ENCODE measurements around the gene GUCY2D. TPM values are rescaled to one million over a fixed set of nuclear protein-coding genes. Genes with fewer than 3 reads are reported as not detected.

The GUCY2D gene
- total RNA-seq, 2 experiments from 2014 or later: not detected

- no peak overlapping the region for H3K4me2 ChIP-seq (ENCODE audit: low read length)
- no peaks in the 10 kb centered on the region for H3K36me3 ChIP-seq (ENCODE audit: insufficient read depth, low read length)
- no peak for DNase-seq (ENCODE audit: low spot score)
- no peaks in the 10 kb centered on the region for H3K9me3 ChIP-seq (ENCODE audit: low read length)
- CTCF ChIA-PET (ENCODE audit: unreplicated experiment): no interaction called here
- no peak overlapping the region for H3K4me3 ChIP-seq (ENCODE audit: low read depth, low read length, poor library complexity, severe bottlenecking)
- intact Hi-C loops (cut with micrococcal nuclease; ENCODE audit: unreplicated experiment): no loop called here
- no TSS peak for BruUV-seq (replicated peaks)
- POLR2A ChIA-PET: interaction anchor here (1.1 kb wide), 1 partner anchor 48 kb away, joined by 3 read pairs; no protein-coding TSS in a partner anchor
- no peak overlapping the region for H2AFZ ChIP-seq (ENCODE audit: low read length)
- TF ChIP-seq, protein P1, sequence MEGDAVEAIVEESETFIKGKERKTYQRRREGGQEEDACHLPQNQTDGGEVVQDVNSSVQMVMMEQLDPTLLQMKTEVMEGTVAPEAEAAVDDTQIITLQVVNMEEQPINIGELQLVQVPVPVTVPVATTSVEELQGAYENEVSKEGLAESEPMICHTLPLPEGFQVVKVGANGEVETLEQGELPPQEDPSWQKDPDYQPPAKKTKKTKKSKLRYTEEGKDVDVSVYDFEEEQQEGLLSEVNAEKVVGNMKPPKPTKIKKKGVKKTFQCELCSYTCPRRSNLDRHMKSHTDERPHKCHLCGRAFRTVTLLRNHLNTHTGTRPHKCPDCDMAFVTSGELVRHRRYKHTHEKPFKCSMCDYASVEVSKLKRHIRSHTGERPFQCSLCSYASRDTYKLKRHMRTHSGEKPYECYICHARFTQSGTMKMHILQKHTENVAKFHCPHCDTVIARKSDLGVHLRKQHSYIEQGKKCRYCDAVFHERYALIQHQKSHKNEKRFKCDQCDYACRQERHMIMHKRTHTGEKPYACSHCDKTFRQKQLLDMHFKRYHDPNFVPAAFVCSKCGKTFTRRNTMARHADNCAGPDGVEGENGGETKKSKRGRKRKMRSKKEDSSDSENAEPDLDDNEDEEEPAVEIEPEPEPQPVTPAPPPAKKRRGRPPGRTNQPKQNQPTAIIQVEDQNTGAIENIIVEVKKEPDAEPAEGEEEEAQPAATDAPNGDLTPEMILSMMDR (conservative IDR thresholded peaks at IDR 0.05; ENCODE audit: low read length): no peak
- TF ChIP-seq EZH2phosphoT487 (IDR thresholded peaks at IDR 0.05; ENCODE audit: borderline replicate concordance, low read depth, low read length): no peak
- H4K20me1 ChIP-seq (ENCODE audit: insufficient read depth, low read length): no peaks in the 10 kb centered on the region
- no peak overlapping the region for H3K27ac ChIP-seq (ENCODE audit: low read depth, low read length, poor library complexity, severe bottlenecking)
- H3K79me2 ChIP-seq (ENCODE audit: insufficient read depth, low read depth, low read length): no peaks in the 10 kb centered on the region
- no peaks in the 10 kb centered on the region for H3K9me2 ChIP-seq (ENCODE audit: insufficient read depth, low read length)
- peaks cover 3% of the 10 kb centered on the region for H3K4me1 ChIP-seq (ENCODE audit: insufficient read depth, low read length, poor library complexity, severe bottlenecking)
Observed at GRCh38 chr17:8068736-8069586, 66.5 kb downstream of the GUCY2D start.

- H3K4me1 ChIP-seq (ENCODE audit: insufficient read depth, low read length, poor library complexity, severe bottlenecking): peaks cover 4% of the 10 kb centered on the region
- no peaks in the 10 kb centered on the region for H3K79me2 ChIP-seq (ENCODE audit: insufficient read depth, low read depth, low read length)
- POLR2A ChIA-PET: interaction anchor here (1.1 kb wide), 1 partner anchor 47 kb away, joined by 3 read pairs; no protein-coding TSS in a partner anchor
- H2AFZ ChIP-seq (ENCODE audit: low read length): no peak overlapping the region
- DNase-seq (ENCODE audit: low spot score): no peak
- no peak for TF ChIP-seq EZH2phosphoT487 (IDR thresholded peaks at IDR 0.05; ENCODE audit: borderline replicate concordance, low read depth, low read length)
- TF ChIP-seq, protein P1 (conservative IDR thresholded peaks at IDR 0.05; ENCODE audit: low read length): no peak
- intact Hi-C loops (cut with micrococcal nuclease; ENCODE audit: unreplicated experiment): no loop called here
- no peaks in the 10 kb centered on the region for H4K20me1 ChIP-seq (ENCODE audit: insufficient read depth, low read length)
- CTCF ChIA-PET (ENCODE audit: unreplicated experiment): no interaction called here
- BruUV-seq (replicated peaks): no TSS peak
- H3K36me3 ChIP-seq (ENCODE audit: insufficient read depth, low read length): no peaks in the 10 kb centered on the region
- H3K9me3 ChIP-seq (ENCODE audit: low read length): no peaks in the 10 kb centered on the region
- H3K9me2 ChIP-seq (ENCODE audit: insufficient read depth, low read length): no peaks in the 10 kb centered on the region
- no peak overlapping the region for H3K4me2 ChIP-seq (ENCODE audit: low read length)
- no peak overlapping the region for H3K27ac ChIP-seq (ENCODE audit: low read depth, low read length, poor library complexity, severe bottlenecking)
- no peak overlapping the region for H3K4me3 ChIP-seq (ENCODE audit: low read depth, low read length, poor library complexity, severe bottlenecking)
Observed at GRCh38 chr17:8069587-8069860, 67.1 kb downstream of the GUCY2D start.

Other genes starting within 250 kb of the GUCY2D start
- gene KDM6B, start 168.4 kb upstream of the GUCY2D start, total RNA-seq (2014; rRNA removed; shearing (Covaris generic)): 4.4 and 10.0 TPM in 2 replicates
- gene KDM6B, start 168.4 kb upstream of the GUCY2D start, total RNA-seq (2022): 46.4 and 62.9 TPM in 2 replicates
- 0.41 TPM in 1 of 2 replicates, not detected in the other for gene TMEM88, start 147.5 kb upstream of the GUCY2D start, total RNA-seq (2014; rRNA removed; shearing (Covaris generic))
- 3.8 and 4.0 TPM in 2 replicates for gene TMEM88, start 147.5 kb upstream of the GUCY2D start, total RNA-seq (2022)
- gene NAA38, start 145.1 kb upstream of the GUCY2D start, total RNA-seq (2014; rRNA removed; shearing (Covaris generic)): 168 and 205 TPM in 2 replicates
- gene NAA38, start 145.1 kb upstream of the GUCY2D start, total RNA-seq (2022): 149 and 153 TPM in 2 replicates
- gene CYB5D1, start 144.6 kb upstream of the GUCY2D start, total RNA-seq (2014; rRNA removed; shearing (Covaris generic)): 16.9 and 18.1 TPM in 2 replicates
- gene CYB5D1, start 144.6 kb upstream of the GUCY2D start, total RNA-seq (2022): 19.3 and 24.8 TPM in 2 replicates
- 42.5 and 59.6 TPM in 2 replicates for gene CHD3, start 113.8 kb upstream of the GUCY2D start, total RNA-seq (2014; rRNA removed; shearing (Covaris generic))
- 124 and 126 TPM in 2 replicates for gene CHD3, start 113.8 kb upstream of the GUCY2D start, total RNA-seq (2022)
- gene RNF227, start 86.3 kb upstream of the GUCY2D start, total RNA-seq (2014; rRNA removed; shearing (Covaris generic)): 3.8 and 9.6 TPM in 2 replicates
- gene RNF227, start 86.3 kb upstream of the GUCY2D start, total RNA-seq (2022): 4.7 and 5.8 TPM in 2 replicates
- 4.3 and 5.6 TPM in 2 replicates for gene KCNAB3, start 72.8 kb upstream of the GUCY2D start, total RNA-seq (2014; rRNA removed; shearing (Covaris generic))
- 14.3 and 17.3 TPM in 2 replicates for gene KCNAB3, start 72.8 kb upstream of the GUCY2D start, total RNA-seq (2022)
- 40.2 and 41.0 TPM in 2 replicates for gene TRAPPC1, start 70.7 kb upstream of the GUCY2D start, total RNA-seq (2014; rRNA removed; shearing (Covaris generic))
- gene TRAPPC1, start 70.7 kb upstream of the GUCY2D start, total RNA-seq (2022): 150 and 178 TPM in 2 replicates
- 49.1 and 55.4 TPM in 2 replicates for gene CNTROB, start 70.4 kb upstream of the GUCY2D start, total RNA-seq (2014; rRNA removed; shearing (Covaris generic))
- 72.3 and 80.3 TPM in 2 replicates for gene CNTROB, start 70.4 kb upstream of the GUCY2D start, total RNA-seq (2022)
- gene ALOX15B, start 36.4 kb downstream of the GUCY2D start, total RNA-seq (2014; rRNA removed; shearing (Covaris generic)): not detected in 2 replicates
- gene ALOX15B, start 36.4 kb downstream of the GUCY2D start, total RNA-seq (2022): not detected in 2 replicates
- 2.0 TPM in 1 of 2 replicates, not detected in the other for gene ALOX12B, start 85.1 kb downstream of the GUCY2D start, total RNA-seq (2014; rRNA removed; shearing (Covaris generic))
- 4.5 and 5.3 TPM in 2 replicates for gene ALOX12B, start 85.1 kb downstream of the GUCY2D start, total RNA-seq (2022)
- not detected in 2 replicates for gene ALOXE3, start 115.9 kb downstream of the GUCY2D start, total RNA-seq (2014; rRNA removed; shearing (Covaris generic))
- 0.10 TPM in 1 of 2 replicates, not detected in the other for gene ALOXE3, start 115.9 kb downstream of the GUCY2D start, total RNA-seq (2022)
- gene HES7, start 121.5 kb downstream of the GUCY2D start, total RNA-seq (2014; rRNA removed; shearing (Covaris generic)): 0.44 and 0.75 TPM in 2 replicates
- gene HES7, start 121.5 kb downstream of the GUCY2D start, total RNA-seq (2022): 4.6 and 5.8 TPM in 2 replicates
- gene PER1, start 149.8 kb downstream of the GUCY2D start, total RNA-seq (2014; rRNA removed; shearing (Covaris generic)): 13.9 and 15.4 TPM in 2 replicates
- 38.0 and 48.0 TPM in 2 replicates for gene PER1, start 149.8 kb downstream of the GUCY2D start, total RNA-seq (2022)
- 10.4 and 21.2 TPM in 2 replicates for gene VAMP2, start 160.3 kb downstream of the GUCY2D start, total RNA-seq (2014; rRNA removed; shearing (Covaris generic))
- gene VAMP2, start 160.3 kb downstream of the GUCY2D start, total RNA-seq (2022): 40.9 and 45.1 TPM in 2 replicates
- 34.6 and 57.0 TPM in 2 replicates for gene TMEM107, start 173.8 kb downstream of the GUCY2D start, total RNA-seq (2014; rRNA removed; shearing (Covaris generic))
- 43.9 and 45.4 TPM in 2 replicates for gene TMEM107, start 173.8 kb downstream of the GUCY2D start, total RNA-seq (2022)
- gene BORCS6, start 187.6 kb downstream of the GUCY2D start, total RNA-seq (2014; rRNA removed; shearing (Covaris generic)): 13.9 and 14.3 TPM in 2 replicates
- 12.0 and 12.7 TPM in 2 replicates for gene BORCS6, start 187.6 kb downstream of the GUCY2D start, total RNA-seq (2022)
- gene AURKB, start 208.0 kb downstream of the GUCY2D start, total RNA-seq (2014; rRNA removed; shearing (Covaris generic)): 248 and 283 TPM in 2 replicates
- gene AURKB, start 208.0 kb downstream of the GUCY2D start, total RNA-seq (2022): 310 and 323 TPM in 2 replicates
- gene CTC1, start 245.4 kb downstream of the GUCY2D start, total RNA-seq (2014; rRNA removed; shearing (Covaris generic)): 36.2 and 50.3 TPM in 2 replicates
- 97.6 and 122 TPM in 2 replicates for gene CTC1, start 245.4 kb downstream of the GUCY2D start, total RNA-seq (2022)
- gene PFAS, start 246.7 kb downstream of the GUCY2D start, total RNA-seq (2014; rRNA removed; shearing (Covaris generic)): 114 and 122 TPM in 2 replicates
- gene PFAS, start 246.7 kb downstream of the GUCY2D start, total RNA-seq (2022): 170 and 180 TPM in 2 replicates

Measured in OCI-LY7 (cell line).